22Rv1 (cell line): ENCODE measurements around the gene P2RX2.

Experiments used
- ZFX ChIP-seq: fragments of 450-650 bp; IDR thresholded peaks from 2 replicates; pipeline ENCODE4 v1.6.1; 2017; ENCODE audit warnings: antibody characterized with exemption, borderline replicate concordance
- TF ChIP-seq, protein P1 (sequence below): fragments of 450-650 bp; IDR thresholded peaks from 2 replicates; pipeline ENCODE4 v1.5.1; 2017; ENCODE audit warnings: mild to moderate bottlenecking

- TF ChIP-seq, protein P1, sequence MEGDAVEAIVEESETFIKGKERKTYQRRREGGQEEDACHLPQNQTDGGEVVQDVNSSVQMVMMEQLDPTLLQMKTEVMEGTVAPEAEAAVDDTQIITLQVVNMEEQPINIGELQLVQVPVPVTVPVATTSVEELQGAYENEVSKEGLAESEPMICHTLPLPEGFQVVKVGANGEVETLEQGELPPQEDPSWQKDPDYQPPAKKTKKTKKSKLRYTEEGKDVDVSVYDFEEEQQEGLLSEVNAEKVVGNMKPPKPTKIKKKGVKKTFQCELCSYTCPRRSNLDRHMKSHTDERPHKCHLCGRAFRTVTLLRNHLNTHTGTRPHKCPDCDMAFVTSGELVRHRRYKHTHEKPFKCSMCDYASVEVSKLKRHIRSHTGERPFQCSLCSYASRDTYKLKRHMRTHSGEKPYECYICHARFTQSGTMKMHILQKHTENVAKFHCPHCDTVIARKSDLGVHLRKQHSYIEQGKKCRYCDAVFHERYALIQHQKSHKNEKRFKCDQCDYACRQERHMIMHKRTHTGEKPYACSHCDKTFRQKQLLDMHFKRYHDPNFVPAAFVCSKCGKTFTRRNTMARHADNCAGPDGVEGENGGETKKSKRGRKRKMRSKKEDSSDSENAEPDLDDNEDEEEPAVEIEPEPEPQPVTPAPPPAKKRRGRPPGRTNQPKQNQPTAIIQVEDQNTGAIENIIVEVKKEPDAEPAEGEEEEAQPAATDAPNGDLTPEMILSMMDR, result no peak
- no peak for TF ChIP-seq ZFX
Observed at GRCh38 chr12:132658149-132658894, 39.7 kb downstream of the P2RX2 start.
